HEK293 (cell line): Measurements from ENCODE around the gene MRPL18.

ENCODE experiments used
- CTCF ChIA-PET: fragments of 350-600 bp; formaldehyde crosslinking; extraction: SDS; loops from one replicate; lab custom pipeline; 2021; ENCODE audit warnings: antibody characterized with exemption; lab: Yijun Ruan, JAX
- POLR2A ChIA-PET: fragments of 300-600 bp; formaldehyde crosslinking; extraction: SDS; loops from one replicate; lab custom pipeline; 2020; ENCODE audit warnings: antibody characterized with exemption, inconsistent platforms; lab: Yijun Ruan, JAX
- H3K27ac ChIP-seq: fragments of 200-500 bp; sonication (Bioruptor generic); 2 replicates; pipeline ENCODE4 v1.5.1; 2014; ENCODE audit warnings: low read depth, low read length, control low read depth, inconsistent platforms; ENCODE audit errors: extremely low read depth
- H3K36me3 ChIP-seq, 2 experiments: fragments of 200-500 bp in 1 of 2; sonication (Bioruptor generic) in 1 of 2; 1 replicate in 1 of 2; 2 replicates in 1 of 2; pipeline ENCODE4 v1.5.1; 2014 to 2017; ENCODE audit warnings: inconsistent platforms in 2 of 2, low read length in 2 of 2; ENCODE audit not compliant: control insufficient read depth in 2 of 2, insufficient read depth in 1 of 2
- H3K4me1 ChIP-seq: fragments of 200-500 bp; sonication (Bioruptor generic); 2 replicates; pipeline ENCODE4 v1.5.1; 2014; ENCODE audit warnings: mild to moderate bottlenecking, low read length, inconsistent platforms; ENCODE audit not compliant: control insufficient read depth, insufficient read depth
- H3K4me3 ChIP-seq: 2 replicates; pipeline ENCODE4 v1.5.1; 2011; ENCODE audit warnings: low read depth, mild to moderate bottlenecking, control low read depth, low read length, moderate library complexity
- H3K9me3 ChIP-seq: fragments of 200-500 bp; sonication (Bioruptor generic); 2 replicates; pipeline ENCODE4 v1.5.1; 2014; ENCODE audit warnings: low read depth, low read length, inconsistent platforms; ENCODE audit not compliant: control insufficient read depth, insufficient read depth
- ZBTB20 ChIP-seq: fragments of 450-650 bp; formaldehyde crosslinking; IDR thresholded peaks from 2 replicates; pipeline ENCODE4 v1.5.1; 2016; ENCODE audit warnings: missing biosample characterization, missing genetic modification characterization
- ZNF248 ChIP-seq: fragments of 450-650 bp; formaldehyde crosslinking; IDR thresholded peaks from 2 replicates; pipeline ENCODE4 v1.5.1; 2017; ENCODE audit warnings: missing biosample characterization, missing genetic modification characterization
- ZNF350 ChIP-seq: fragments of 450-650 bp; formaldehyde crosslinking; IDR thresholded peaks from 2 replicates; pipeline ENCODE4 v1.5.0; 2017; ENCODE audit warnings: missing biosample characterization, mild to moderate bottlenecking, missing genetic modification characterization
- ZNF48 ChIP-seq: fragments of 450-650 bp; formaldehyde crosslinking; IDR thresholded peaks from 2 replicates; pipeline ENCODE4 v1.5.1; 2016; ENCODE audit warnings: missing biosample characterization, missing genetic modification characterization
- ZNF544 ChIP-seq: fragments of 450-650 bp; formaldehyde crosslinking; IDR thresholded peaks from 2 replicates; pipeline ENCODE4 v1.5.0; 2017; ENCODE audit warnings: missing biosample characterization, missing genetic modification characterization
- ZNF558 ChIP-seq: fragments of 450-650 bp; formaldehyde crosslinking; IDR thresholded peaks from 2 replicates; pipeline ENCODE4 v1.5.1; 2016; ENCODE audit warnings: missing biosample characterization, missing genetic modification characterization
- ZNF610 ChIP-seq: fragments of 450-650 bp; formaldehyde crosslinking; IDR thresholded peaks from 2 replicates; pipeline ENCODE4 v1.5.1; 2016; ENCODE audit warnings: missing biosample characterization, missing genetic modification characterization, borderline replicate concordance
- ZNF837 ChIP-seq: fragments of 450-650 bp; formaldehyde crosslinking; IDR thresholded peaks from 2 replicates; pipeline ENCODE4 v1.5.1; 2016; ENCODE audit warnings: missing biosample characterization, missing genetic modification characterization
- TF ChIP-seq, protein P1 (sequence below): fragments of 450-650 bp; formaldehyde crosslinking; IDR thresholded peaks from 2 replicates; pipeline ENCODE4 v1.5.1; 2016; ENCODE audit warnings: missing biosample characterization, missing genetic modification characterization
- TF ChIP-seq, protein P2 (sequence below): fragments of 450-650 bp; IDR thresholded peaks from 2 replicates; pipeline ENCODE4 v1.5.1; 2018; ENCODE audit warnings: missing biosample characterization, mild to moderate bottlenecking, missing genetic modification characterization
- TF ChIP-seq, protein P3 (sequence below): fragments of 450-650 bp; formaldehyde crosslinking; IDR thresholded peaks from 2 replicates; pipeline ENCODE4 v1.5.1; 2016; ENCODE audit warnings: missing biosample characterization, missing genetic modification characterization, borderline replicate concordance
- TF ChIP-seq, protein P4 (sequence below): fragments of 450-650 bp; formaldehyde crosslinking; IDR thresholded peaks from 2 replicates; pipeline ENCODE4 v1.5.1; 2017; ENCODE audit warnings: missing biosample characterization, missing genetic modification characterization
- TF ChIP-seq, protein P5 (sequence below): fragments of 450-650 bp; formaldehyde crosslinking; conservative IDR thresholded peaks from 2 replicates; pipeline ENCODE4 v1.5.1; 2016; ENCODE audit warnings: low read depth, missing biosample characterization, missing genetic modification characterization

Gene MRPL18

DNA sequence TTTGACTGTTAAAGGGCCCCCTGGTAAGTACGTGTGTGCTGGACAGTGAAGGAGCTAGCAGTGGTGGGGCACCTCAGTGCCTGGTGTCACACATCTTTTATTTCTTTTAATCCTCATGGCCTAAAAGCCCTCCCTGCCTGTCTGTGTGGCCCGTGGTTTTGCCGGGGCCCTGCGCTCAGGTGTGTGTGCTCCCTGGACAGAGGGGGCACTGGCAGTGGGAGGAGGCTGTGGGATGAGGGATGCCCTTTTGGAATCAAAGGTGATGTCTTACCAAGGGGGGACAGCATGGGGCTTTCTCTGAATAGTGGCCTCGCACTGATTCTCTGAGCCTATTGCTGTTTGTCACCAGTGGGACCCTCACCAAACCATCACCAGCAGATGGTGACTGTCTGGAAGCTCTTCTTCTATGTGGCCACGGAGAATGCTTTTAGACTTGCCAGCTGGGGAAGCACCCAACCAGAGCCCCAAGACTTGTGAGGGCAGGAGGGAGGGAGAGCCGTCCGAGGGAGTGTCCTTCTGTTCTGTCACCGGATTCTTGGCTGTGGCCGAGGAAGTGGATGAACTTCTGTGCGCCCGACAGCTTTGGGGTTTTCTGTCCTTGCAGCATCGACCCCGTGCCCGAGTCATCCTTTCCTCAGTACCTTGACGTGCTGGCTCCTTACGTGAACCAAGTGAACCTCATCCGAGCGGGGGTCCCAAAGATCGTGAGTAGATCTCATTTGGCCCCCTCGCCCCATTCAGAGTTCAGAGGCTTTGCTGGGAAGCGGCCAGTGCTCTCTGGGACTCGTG, 27.9 kb downstream of the MRPL18 start:
- Histone ChIP-seq H3K4me1 (no peaks in the 10 kb centered on the region), H3K4me3 (no peak overlapping the region), H3K27ac (no peak overlapping the region), H3K9me3 (no peaks in the 10 kb centered on the region), H3K36me3 (no peaks in the 10 kb centered on the region)
- ChIA-PET CTCF (no interaction called here), POLR2A (interaction anchor here (0.6 kb wide), 1 partner anchor 680 kb away, joined by 3 read pairs; no protein-coding TSS in a partner anchor)
- TF ChIP-seq ZNF248 (tag by site-specific recombination) (no peak), ZNF48 (tag by site-specific recombination) (no peak), ZNF350 (tag by site-specific recombination) (no peak), ZNF544 (tag by site-specific recombination) (no peak), ZNF558 (tag by site-specific recombination) (no peak), ZNF610 (tag by site-specific recombination) (no peak), ZBTB20 (tag by site-specific recombination) (no peak), ZNF837 (tag by site-specific recombination) (no peak)
- TF ChIP-seq, protein P1, sequence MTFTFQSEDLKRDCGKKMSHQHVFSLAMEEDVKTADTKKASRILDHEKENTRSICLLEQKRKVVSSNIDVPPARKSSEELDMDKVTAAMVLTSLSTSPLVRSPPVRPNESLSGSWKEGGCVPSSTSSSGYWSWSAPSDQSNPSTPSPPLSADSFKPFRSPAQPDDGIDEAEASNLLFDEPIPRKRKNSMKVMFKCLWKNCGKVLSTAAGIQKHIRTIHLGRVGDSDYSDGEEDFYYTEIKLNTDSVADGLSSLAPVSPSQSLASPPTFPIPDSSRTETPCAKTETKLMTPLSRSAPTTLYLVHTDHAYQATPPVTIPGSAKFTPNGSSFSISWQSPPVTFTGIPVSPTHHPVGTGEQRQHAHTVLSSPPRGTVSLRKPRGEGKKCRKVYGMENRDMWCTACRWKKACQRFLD (tag by site-specific recombination), result no peak
- TF ChIP-seq, protein P2, sequence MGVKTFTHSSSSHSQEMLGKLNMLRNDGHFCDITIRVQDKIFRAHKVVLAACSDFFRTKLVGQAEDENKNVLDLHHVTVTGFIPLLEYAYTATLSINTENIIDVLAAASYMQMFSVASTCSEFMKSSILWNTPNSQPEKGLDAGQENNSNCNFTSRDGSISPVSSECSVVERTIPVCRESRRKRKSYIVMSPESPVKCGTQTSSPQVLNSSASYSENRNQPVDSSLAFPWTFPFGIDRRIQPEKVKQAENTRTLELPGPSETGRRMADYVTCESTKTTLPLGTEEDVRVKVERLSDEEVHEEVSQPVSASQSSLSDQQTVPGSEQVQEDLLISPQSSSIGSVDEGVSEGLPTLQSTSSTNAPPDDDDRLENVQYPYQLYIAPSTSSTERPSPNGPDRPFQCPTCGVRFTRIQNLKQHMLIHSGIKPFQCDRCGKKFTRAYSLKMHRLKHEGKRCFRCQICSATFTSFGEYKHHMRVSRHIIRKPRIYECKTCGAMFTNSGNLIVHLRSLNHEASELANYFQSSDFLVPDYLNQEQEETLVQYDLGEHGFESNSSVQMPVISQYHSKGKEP, result no peak
- TF ChIP-seq, protein P3, sequence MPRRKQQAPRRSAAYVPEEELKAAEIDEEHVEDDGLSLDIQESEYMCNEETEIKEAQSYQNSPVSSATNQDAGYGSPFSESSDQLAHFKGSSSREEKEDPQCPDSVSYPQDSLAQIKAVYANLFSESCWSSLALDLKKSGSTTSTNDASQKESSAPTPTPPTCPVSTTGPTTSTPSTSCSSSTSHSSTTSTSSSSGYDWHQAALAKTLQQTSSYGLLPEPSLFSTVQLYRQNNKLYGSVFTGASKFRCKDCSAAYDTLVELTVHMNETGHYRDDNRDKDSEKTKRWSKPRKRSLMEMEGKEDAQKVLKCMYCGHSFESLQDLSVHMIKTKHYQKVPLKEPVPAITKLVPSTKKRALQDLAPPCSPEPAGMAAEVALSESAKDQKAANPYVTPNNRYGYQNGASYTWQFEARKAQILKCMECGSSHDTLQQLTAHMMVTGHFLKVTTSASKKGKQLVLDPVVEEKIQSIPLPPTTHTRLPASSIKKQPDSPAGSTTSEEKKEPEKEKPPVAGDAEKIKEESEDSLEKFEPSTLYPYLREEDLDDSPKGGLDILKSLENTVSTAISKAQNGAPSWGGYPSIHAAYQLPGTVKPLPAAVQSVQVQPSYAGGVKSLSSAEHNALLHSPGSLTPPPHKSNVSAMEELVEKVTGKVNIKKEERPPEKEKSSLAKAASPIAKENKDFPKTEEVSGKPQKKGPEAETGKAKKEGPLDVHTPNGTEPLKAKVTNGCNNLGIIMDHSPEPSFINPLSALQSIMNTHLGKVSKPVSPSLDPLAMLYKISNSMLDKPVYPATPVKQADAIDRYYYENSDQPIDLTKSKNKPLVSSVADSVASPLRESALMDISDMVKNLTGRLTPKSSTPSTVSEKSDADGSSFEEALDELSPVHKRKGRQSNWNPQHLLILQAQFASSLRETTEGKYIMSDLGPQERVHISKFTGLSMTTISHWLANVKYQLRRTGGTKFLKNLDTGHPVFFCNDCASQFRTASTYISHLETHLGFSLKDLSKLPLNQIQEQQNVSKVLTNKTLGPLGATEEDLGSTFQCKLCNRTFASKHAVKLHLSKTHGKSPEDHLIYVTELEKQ (tag by site-specific recombination), result no peak
- TF ChIP-seq, protein P4, sequence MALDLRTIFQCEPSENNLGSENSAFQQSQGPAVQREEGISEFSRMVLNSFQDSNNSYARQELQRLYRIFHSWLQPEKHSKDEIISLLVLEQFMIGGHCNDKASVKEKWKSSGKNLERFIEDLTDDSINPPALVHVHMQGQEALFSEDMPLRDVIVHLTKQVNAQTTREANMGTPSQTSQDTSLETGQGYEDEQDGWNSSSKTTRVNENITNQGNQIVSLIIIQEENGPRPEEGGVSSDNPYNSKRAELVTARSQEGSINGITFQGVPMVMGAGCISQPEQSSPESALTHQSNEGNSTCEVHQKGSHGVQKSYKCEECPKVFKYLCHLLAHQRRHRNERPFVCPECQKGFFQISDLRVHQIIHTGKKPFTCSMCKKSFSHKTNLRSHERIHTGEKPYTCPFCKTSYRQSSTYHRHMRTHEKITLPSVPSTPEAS, result no peak
- TF ChIP-seq, protein P5, sequence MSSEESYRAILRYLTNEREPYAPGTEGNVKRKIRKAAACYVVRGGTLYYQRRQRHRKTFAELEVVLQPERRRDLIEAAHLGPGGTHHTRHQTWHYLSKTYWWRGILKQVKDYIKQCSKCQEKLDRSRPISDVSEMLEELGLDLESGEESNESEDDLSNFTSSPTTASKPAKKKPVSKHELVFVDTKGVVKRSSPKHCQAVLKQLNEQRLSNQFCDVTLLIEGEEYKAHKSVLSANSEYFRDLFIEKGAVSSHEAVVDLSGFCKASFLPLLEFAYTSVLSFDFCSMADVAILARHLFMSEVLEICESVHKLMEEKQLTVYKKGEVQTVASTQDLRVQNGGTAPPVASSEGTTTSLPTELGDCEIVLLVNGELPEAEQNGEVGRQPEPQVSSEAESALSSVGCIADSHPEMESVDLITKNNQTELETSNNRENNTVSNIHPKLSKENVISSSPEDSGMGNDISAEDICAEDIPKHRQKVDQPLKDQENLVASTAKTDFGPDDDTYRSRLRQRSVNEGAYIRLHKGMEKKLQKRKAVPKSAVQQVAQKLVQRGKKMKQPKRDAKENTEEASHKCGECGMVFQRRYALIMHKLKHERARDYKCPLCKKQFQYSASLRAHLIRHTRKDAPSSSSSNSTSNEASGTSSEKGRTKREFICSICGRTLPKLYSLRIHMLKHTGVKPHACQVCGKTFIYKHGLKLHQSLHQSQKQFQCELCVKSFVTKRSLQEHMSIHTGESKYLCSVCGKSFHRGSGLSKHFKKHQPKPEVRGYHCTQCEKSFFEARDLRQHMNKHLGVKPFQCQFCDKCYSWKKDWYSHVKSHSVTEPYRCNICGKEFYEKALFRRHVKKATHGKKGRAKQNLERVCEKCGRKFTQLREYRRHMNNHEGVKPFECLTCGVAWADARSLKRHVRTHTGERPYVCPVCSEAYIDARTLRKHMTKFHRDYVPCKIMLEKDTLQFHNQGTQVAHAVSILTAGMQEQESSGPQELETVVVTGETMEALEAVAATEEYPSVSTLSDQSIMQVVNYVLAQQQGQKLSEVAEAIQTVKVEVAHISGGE (tag by site-specific recombination), result no peak
